ENCODE measurements around the gene DUSP15. TPM values are rescaled to one million over a fixed set of nuclear protein-coding genes. Genes with fewer than 3 reads are reported as not detected.

DUSP15 gene
- total RNA-seq, 4 donors from 2014 or later = 31.8 to 61.3 (median 44.6) TPM

GRCh38 chr20:31822421-31823330, 47.7 kb downstream of the DUSP15 start:
- peaks cover 0 to 14% (median 6%) of the 10 kb centered on the region in 4 donors for H3K4me1 ChIP-seq
- TF ChIP-seq, protein P1, sequence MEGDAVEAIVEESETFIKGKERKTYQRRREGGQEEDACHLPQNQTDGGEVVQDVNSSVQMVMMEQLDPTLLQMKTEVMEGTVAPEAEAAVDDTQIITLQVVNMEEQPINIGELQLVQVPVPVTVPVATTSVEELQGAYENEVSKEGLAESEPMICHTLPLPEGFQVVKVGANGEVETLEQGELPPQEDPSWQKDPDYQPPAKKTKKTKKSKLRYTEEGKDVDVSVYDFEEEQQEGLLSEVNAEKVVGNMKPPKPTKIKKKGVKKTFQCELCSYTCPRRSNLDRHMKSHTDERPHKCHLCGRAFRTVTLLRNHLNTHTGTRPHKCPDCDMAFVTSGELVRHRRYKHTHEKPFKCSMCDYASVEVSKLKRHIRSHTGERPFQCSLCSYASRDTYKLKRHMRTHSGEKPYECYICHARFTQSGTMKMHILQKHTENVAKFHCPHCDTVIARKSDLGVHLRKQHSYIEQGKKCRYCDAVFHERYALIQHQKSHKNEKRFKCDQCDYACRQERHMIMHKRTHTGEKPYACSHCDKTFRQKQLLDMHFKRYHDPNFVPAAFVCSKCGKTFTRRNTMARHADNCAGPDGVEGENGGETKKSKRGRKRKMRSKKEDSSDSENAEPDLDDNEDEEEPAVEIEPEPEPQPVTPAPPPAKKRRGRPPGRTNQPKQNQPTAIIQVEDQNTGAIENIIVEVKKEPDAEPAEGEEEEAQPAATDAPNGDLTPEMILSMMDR (IDR thresholded peaks at IDR 0.05) = peak; percentile 96 to 98 (median 98)
- no peak for TF ChIP-seq EP300 (IDR thresholded peaks at IDR 0.05)
- H3K36me3 ChIP-seq = no peaks in the 10 kb centered on the region
- DNase-seq (ENCODE audit: low spot score in 2 of 2) = peak; percentile 67 to 79
- H3K9me3 ChIP-seq = no peaks in the 10 kb centered on the region
- no peaks in the 10 kb centered on the region for H3K27me3 ChIP-seq
- 2 to 3% methylated on average over 17 to 28 of the region's 29 CpGs for WGBS, 2 donors
- H3K4me3 ChIP-seq = no peak overlapping the region
- no peak overlapping the region for H3K27ac ChIP-seq

DNA sequence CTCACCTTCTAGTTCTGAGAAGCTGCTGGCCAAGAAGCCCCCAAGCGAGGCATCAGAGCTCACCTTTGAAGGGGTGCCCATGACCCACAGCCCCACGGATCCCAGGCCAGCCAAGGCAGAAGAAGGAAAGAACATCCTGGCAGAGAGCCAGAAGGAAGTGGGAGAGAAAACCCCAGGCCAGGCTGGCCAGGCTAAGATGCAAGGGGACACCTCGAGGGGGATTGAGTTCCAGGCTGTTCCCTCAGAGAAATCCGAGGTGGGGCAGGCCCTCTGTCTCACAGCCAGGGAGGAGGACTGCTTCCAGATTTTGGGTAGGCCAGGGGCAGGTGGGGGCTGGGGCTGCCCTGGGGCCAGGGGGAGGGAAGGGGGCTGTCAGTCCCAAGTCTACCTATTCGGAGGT, 48.9 kb downstream of the DUSP15 start:
- no peak overlapping the region for H3K27ac ChIP-seq
- 62 to 65% methylated on average over 4 to 5 of the region's 5 CpGs for WGBS, 2 donors
- DNase-seq (ENCODE audit: low spot score in 2 of 2) = no peak

GRCh38 chr20:31820228-31820627, 50.1 kb downstream of the DUSP15 start:
- Histone ChIP-seq H3K36me3 (no peaks in the 10 kb centered on the region), H3K4me3 (no peak overlapping the region), H3K9me3 (no peaks in the 10 kb centered on the region), H3K27me3 (no peaks in the 10 kb centered on the region), H3K27ac (no peak overlapping the region), H3K4me1 (peaks cover 0 to 22% (median 6%) of the 10 kb centered on the region in 4 donors)
- TF ChIP-seq POLR2A (IDR thresholded peaks at IDR 0.05) (no peak), EP300 (IDR thresholded peaks at IDR 0.05) (no peak)
- TF ChIP-seq, protein P1 (IDR thresholded peaks at IDR 0.05) = no peak
- 71 to 76% methylated on average over 3 to 6 of the region's 6 CpGs for WGBS, 2 donors
- DNase-seq (ENCODE audit: low spot score in 2 of 2) = no peak

More for the DNA sequence above, 48.9 kb downstream of the DUSP15 start:
- Histone ChIP-seq H3K27me3 (no peaks in the 10 kb centered on the region), H3K9me3 (no peaks in the 10 kb centered on the region), H3K4me3 (no peak overlapping the region), H3K4me1 (peaks cover 0 to 14% (median 6%) of the 10 kb centered on the region in 4 donors), H3K36me3 (no peaks in the 10 kb centered on the region)
- TF ChIP-seq POLR2A (IDR thresholded peaks at IDR 0.05) (no peak), EP300 (IDR thresholded peaks at IDR 0.05) (no peak)
- TF ChIP-seq, protein P1 (IDR thresholded peaks at IDR 0.05) = no peak

GRCh38 chr20:31819083-31819784, 51.1 kb downstream of the DUSP15 start, which contains the start of gene MYLK2:
TSS of gene MYLK2 (plus strand) at chr20:31819356. CDS start at chr20:31819581, 225 bp downstream.
- peaks cover 0 to 26% (median 6%) of the 10 kb centered on the region in 4 donors for H3K4me1 ChIP-seq
- no peak for TF ChIP-seq POLR2A (IDR thresholded peaks at IDR 0.05)
- TF ChIP-seq, protein P1 (IDR thresholded peaks at IDR 0.05) = no peak
- TF ChIP-seq EP300 (IDR thresholded peaks at IDR 0.05) = no peak
- no peaks in the 10 kb centered on the region for H3K27me3 ChIP-seq
- no peak within 1 kb of the TSS for H3K27ac ChIP-seq
- H3K36me3 ChIP-seq = no peaks in the 10 kb centered on the region
- 67 to 75% methylated on average over 16 of the region's 16 CpGs for WGBS, 2 donors
- H3K9me3 ChIP-seq = no peaks in the 10 kb centered on the region
- no peak for DNase-seq (ENCODE audit: low spot score in 2 of 2)
- H3K4me3 ChIP-seq = no peak within 1 kb of the TSS
